GM21447 (cell line): ENCODE data around the gene RAD17.
"Not testable (repeated sequence)": the region's sequence is repeated elsewhere in the genome, so short reads cannot be mapped to it uniquely, and the experiment has no call there.

Source experiments
- ATAC-seq: cut with Tn5 transposase; IDR thresholded peaks from one replicate; pipeline ENCODE4 v1.9.1; 2021; ENCODE audit not compliant: unreplicated experiment

Gene RAD17

DNA sequence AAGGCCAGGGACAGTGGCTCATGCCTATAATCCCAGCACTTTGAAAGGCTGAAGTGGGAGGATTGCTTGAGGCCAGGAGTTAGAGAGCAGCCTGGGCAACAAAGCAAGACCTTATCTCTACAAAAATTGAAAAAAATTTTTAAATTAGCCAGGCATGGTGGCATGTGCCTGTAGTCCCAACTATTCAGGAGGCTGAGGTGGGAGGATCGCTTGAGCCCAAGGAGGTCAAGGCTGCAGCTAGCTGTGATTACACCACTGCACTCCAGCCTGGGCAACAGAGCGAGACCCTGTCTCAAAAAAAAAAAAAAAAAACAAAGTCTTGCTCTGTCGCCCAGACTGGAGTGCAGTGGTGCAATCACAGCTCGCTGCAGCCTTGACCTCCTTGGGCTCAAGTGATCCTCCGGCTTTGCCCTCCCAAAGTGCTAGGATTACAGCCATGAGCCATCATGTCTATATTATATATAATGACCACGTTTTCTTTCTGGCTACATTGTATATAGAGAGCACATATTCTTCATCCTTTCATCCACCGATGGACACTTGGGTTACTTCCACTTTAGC, 85.9 kb downstream of the RAD17 start:
- ATAC-seq = not testable (repeated sequence)

GRCh38 chr5:69462170-69462569, 92.6 kb downstream of the RAD17 start:
- ATAC-seq = no peak
